Measurements from ENCODE around the gene PJA1. TPM values are rescaled to one million over a fixed set of nuclear protein-coding genes. Genes with fewer than 3 reads are reported as not detected.

The PJA1 gene
- total RNA-seq, 1 experiment from 2014 or later, result 43.1 TPM

GRCh38 chrX:69116077-69116476 lies 49.2 kb downstream of the PJA1 start:
- POLR2A ChIA-PET, result no interaction called here
- CTCF ChIA-PET, result no interaction called here
- no peak for TF ChIP-seq IRF1 (CRISPR knock-in tag; IDR thresholded peaks at IDR 0.05)
- no peak for TF ChIP-seq CBFB (CRISPR knock-in tag; IDR thresholded peaks at IDR 0.05; ENCODE audit: low read depth)
- no peak for TF ChIP-seq NR1H2 (CRISPR knock-in tag; IDR thresholded peaks at IDR 0.05)
- no peak for TF ChIP-seq E2F5 (CRISPR knock-in tag; IDR thresholded peaks at IDR 0.05)
- TF ChIP-seq EMX1 (CRISPR knock-in tag; IDR thresholded peaks at IDR 0.05), result no peak
- TF ChIP-seq ATF3 (CRISPR knock-in tag; conservative IDR thresholded peaks at IDR 0.05), result no peak
- TF ChIP-seq CREB1 (CRISPR knock-in tag; IDR thresholded peaks at IDR 0.05), result no peak
- no peak for TF ChIP-seq ERG (CRISPR knock-in tag; IDR thresholded peaks at IDR 0.05)
- TF ChIP-seq CDX4 (CRISPR knock-in tag; IDR thresholded peaks at IDR 0.05; ENCODE audit: borderline replicate concordance), result no peak
- no peak for TF ChIP-seq AFF4 (CRISPR knock-in tag; IDR thresholded peaks at IDR 0.05; ENCODE audit: borderline replicate concordance)
- no peak for TF ChIP-seq ELF4 (CRISPR knock-in tag; IDR thresholded peaks at IDR 0.05; ENCODE audit: low read depth)
- TF ChIP-seq ARID4B (CRISPR knock-in tag; IDR thresholded peaks at IDR 0.05; ENCODE audit: borderline replicate concordance), result no peak
- TF ChIP-seq FOXP1 (CRISPR knock-in tag; IDR thresholded peaks at IDR 0.05; ENCODE audit: borderline replicate concordance), result no peak
- no peak for TF ChIP-seq RORB (CRISPR knock-in tag; IDR thresholded peaks at IDR 0.05)
- TF ChIP-seq PRRX2 (CRISPR knock-in tag; IDR thresholded peaks at IDR 0.05), result no peak
- no peak for TF ChIP-seq FOXK1 (CRISPR knock-in tag; IDR thresholded peaks at IDR 0.05)
- TF ChIP-seq RELA (CRISPR knock-in tag; IDR thresholded peaks at IDR 0.05; ENCODE audit: borderline replicate concordance), result no peak
- no peak for TF ChIP-seq USF2 (CRISPR knock-in tag; IDR thresholded peaks at IDR 0.05)
- TF ChIP-seq ZNF425 (CRISPR knock-in tag; conservative IDR thresholded peaks at IDR 0.05), result no peak
- no peak for TF ChIP-seq USF1 (CRISPR knock-in tag; IDR thresholded peaks at IDR 0.05)
- Mint-ChIP-seq H3K4me1 (peaks cover 6% of the 10 kb centered on the region; the same call in 1 of the 2 replicates), H3K27ac (no peak overlapping the region), H3K4me3 (no peak overlapping the region), H3K9me3 (no peaks in the 10 kb centered on the region), H3K27me3 (ENCODE audit: low read depth) (peaks cover 3% of the 10 kb centered on the region; the same call in 1 of the 2 replicates), H3K36me3 (no peaks in the 10 kb centered on the region)
- DNase-seq (ENCODE audit: low spot score) (no peak), ATAC-seq (no peak)

All from WTC11 (cell line).